Right lung (tissue), 5 donors: ENCODE results near the gene FEM1B. TPM values are rescaled to one million over a fixed set of nuclear protein-coding genes. Genes with fewer than 3 reads are reported as not detected.

Experiments used
- DNase-seq, 2 donors: peaks; one replicate each; pipeline ENCODE4 v3.0.0-alpha.2; 2013
- polyA plus RNA-seq, 5 donors: library from polyadenylated mRNA; unstranded; fragments of 120-200 nt; gene quantifications; one replicate each; pipeline versions ENCODE4 v1.2.1 to v1.2.3, GENCODE V29; 2013; ENCODE audit warnings: inconsistent platforms in 1 of 5, low replicate concordance in 1 of 5; ENCODE audit not compliant: insufficient read length in 5 of 5, insufficient read depth in 1 of 5

Gene FEM1B
- polyA plus RNA-seq, 5 donors, result 32.6 to 59.9 (median 52.1) TPM

GRCh38 chr15:68281008-68281407 is 3.5 kb downstream of the FEM1B start:
- DNase-seq, result no peak

- DNase-seq, result no peak
These were observed 5.9 kb downstream of the FEM1B start for GRCh38 chr15:68283401-68283800.

- no peak for DNase-seq
These were observed 7.2 kb downstream of the FEM1B start for GRCh38 chr15:68284616-68285258.

- DNase-seq, result no peak
These were observed 7.9 kb downstream of the FEM1B start for GRCh38 chr15:68285259-68285980.

GRCh38 chr15:68286256-68286655 is 8.7 kb downstream of the FEM1B start:
- DNase-seq, result no peak

GRCh38 chr15:68289057-68289456 is 11.5 kb downstream of the FEM1B start:
- DNase-seq, result no peak

GRCh38 chr15:68289621-68290352 is 12.2 kb downstream of the FEM1B start:
- DNase-seq, result no peak

- no peak for DNase-seq
These were observed 13.2 kb downstream of the FEM1B start for GRCh38 chr15:68290715-68291114.

- no peak for DNase-seq
These were observed 14.7 kb downstream of the FEM1B start for GRCh38 chr15:68292157-68292781.

GRCh38 chr15:68292967-68293366 is 15.4 kb downstream of the FEM1B start:
- no peak for DNase-seq

GRCh38 chr15:68295014-68295805 is 17.7 kb downstream of the FEM1B start:
- no peak for DNase-seq

- no peak for DNase-seq
These were observed 20.8 kb downstream of the FEM1B start for GRCh38 chr15:68298336-68298735.

- DNase-seq, result no peak
These were observed 21.4 kb downstream of the FEM1B start for GRCh38 chr15:68298882-68299381.

GRCh38 chr15:68299436-68299835 is 21.9 kb downstream of the FEM1B start:
- no peak for DNase-seq

GRCh38 chr15:68300115-68300940 is 22.8 kb downstream of the FEM1B start:
- DNase-seq, result no peak

- DNase-seq, result no peak
These were observed 23.8 kb downstream of the FEM1B start for GRCh38 chr15:68301301-68301700.

- no peak for DNase-seq
These were observed 25.2 kb downstream of the FEM1B start for GRCh38 chr15:68302729-68303128.

- DNase-seq, result no peak
These were observed 25.6 kb downstream of the FEM1B start for GRCh38 chr15:68303134-68303533.

GRCh38 chr15:68303560-68304436 is 26.3 kb downstream of the FEM1B start:
- no peak for DNase-seq
